GM12872 (cell line): ENCODE data around the gene AKAP8L.

Experiments used
- CTCF ChIP-seq: IDR thresholded peaks from 3 replicates; pipeline ENCODE4 v1.5.1; 2011; ENCODE audit warnings: low read depth, mild to moderate bottlenecking, low read length, moderate library complexity; ENCODE audit not compliant: insufficient read depth

AKAP8L gene

GRCh38 chr19:15400521-15401396, 18.0 kb downstream of the AKAP8L start:
- no peak for TF ChIP-seq CTCF

- no peak for TF ChIP-seq CTCF
Observed at GRCh38 chr19:15399635-15400034, 19.2 kb downstream of the AKAP8L start.

- no peak for TF ChIP-seq CTCF
Observed at GRCh38 chr19:15399234-15399515, 19.6 kb downstream of the AKAP8L start.

- TF ChIP-seq CTCF = no peak
Observed at GRCh38 chr19:15398501-15399233, 20.1 kb downstream of the AKAP8L start.

- no peak for TF ChIP-seq CTCF
Observed at GRCh38 chr19:15397782-15398181, 21.0 kb downstream of the AKAP8L start.

- no peak for TF ChIP-seq CTCF
Observed at GRCh38 chr19:15397236-15397635, 21.6 kb downstream of the AKAP8L start.

GRCh38 chr19:15396436-15396835, 22.4 kb downstream of the AKAP8L start:
- no peak for TF ChIP-seq CTCF
